ENCODE data around the gene ADAMTSL3. TPM values are rescaled to one million over a fixed set of nuclear protein-coding genes. Genes with fewer than 3 reads are reported as not detected.
"Not testable (repeated sequence)": the region's sequence is repeated elsewhere in the genome, so short reads cannot be mapped to it uniquely, and the experiment has no call there.

Gene ADAMTSL3
- total RNA-seq, 2 donors from 2014 or later: 1.6 to 8.7 TPM

GRCh38 chr15:83927704-83928391 is 273.9 kb downstream of the ADAMTSL3 start:
- intact Hi-C loops (cut with DNase I, micrococcal nuclease): no loop called here
- ATAC-seq (no peak), DNase-seq (no peak)

DNA sequence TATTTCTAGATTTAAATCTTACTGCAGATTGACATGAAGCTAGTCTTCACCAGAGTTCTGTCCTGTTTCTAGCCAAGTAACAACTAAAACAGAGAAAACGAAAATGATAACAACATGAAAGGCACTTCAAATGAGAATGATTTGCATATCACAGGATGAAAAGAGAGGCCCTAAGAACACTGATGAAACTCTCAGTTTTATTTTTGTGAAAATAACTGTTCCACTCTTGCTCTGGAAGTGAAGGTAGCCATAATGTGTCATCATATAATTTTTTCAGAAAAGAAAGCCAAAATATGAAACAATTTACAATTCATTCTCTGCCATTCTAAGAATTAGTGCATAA is 274.4 kb downstream of the ADAMTSL3 start:
- intact Hi-C loops (cut with DNase I, micrococcal nuclease): no loop called here
- no peak for DNase-seq
- no peak for ATAC-seq

- DNase-seq (no peak), ATAC-seq (no peak)
- intact Hi-C loops (cut with DNase I, micrococcal nuclease): no loop called here
Observed at GRCh38 chr15:83928878-83929418, 275.0 kb downstream of the ADAMTSL3 start.

DNA sequence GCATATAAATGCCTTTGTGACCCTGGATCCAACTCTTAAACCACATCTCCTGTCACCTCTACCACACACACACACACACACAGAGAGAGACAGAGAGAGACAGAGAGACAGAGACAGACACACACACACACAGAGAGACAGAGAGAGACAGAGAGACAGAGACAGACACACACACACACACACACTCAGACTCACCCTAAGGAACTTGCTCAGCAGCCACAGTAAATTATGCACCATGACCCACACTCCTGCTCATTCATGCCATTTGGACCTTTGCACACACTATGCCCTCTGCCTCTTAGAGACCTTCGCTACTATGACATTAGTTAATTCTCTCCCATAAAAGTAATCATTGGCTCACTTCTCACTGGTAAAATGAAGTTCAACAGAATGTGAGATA is 275.7 kb downstream of the ADAMTSL3 start:
- intact Hi-C loops (cut with DNase I, micrococcal nuclease): no loop called here
- DNase-seq (no peak), ATAC-seq (no peak)

DNA sequence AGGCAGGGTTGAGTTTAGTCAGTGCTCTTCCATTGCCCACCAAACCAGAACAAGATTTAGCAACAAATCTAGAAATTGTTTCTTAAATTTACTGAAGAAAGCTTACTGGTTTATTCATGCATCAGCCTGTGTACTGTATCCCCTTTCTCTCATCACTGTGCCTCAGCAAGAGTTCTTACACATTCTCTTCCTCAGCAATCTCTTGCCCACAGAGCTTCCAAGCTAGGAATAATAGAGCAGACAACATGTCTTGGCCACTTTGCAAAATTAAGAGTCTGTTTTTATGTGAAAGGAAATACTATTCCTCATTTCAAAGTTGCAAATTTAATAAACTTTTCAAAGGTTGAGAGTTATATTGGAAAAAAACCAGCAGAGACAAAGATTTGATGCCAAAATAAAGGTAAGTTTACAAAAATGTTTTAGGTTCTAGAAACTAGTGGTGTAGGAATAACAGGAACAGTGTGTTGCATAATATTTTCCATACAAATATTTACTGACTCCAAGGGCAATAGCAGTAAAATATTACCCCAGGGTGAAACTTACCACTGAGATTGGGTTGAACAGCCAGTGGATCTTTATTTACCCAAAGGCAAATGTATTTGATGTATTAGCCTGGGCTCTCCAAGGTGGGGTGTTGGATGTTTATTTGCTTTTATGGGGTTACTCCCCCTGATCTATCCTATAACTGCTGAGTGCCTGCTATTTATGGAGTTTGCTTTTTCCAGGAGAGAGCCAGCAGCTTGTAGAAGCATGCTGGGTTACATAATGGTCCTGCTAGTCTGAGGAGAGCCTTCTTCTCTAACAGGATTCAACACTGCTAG is 276.7 kb downstream of the ADAMTSL3 start:
- intact Hi-C loops (cut with DNase I, micrococcal nuclease): no loop called here
- ATAC-seq (no peak), DNase-seq (no peak)

GRCh38 chr15:83935774-83936173 is 281.9 kb downstream of the ADAMTSL3 start:
- intact Hi-C loops (cut with DNase I, micrococcal nuclease): no loop called here
- ATAC-seq: no peak

DNA sequence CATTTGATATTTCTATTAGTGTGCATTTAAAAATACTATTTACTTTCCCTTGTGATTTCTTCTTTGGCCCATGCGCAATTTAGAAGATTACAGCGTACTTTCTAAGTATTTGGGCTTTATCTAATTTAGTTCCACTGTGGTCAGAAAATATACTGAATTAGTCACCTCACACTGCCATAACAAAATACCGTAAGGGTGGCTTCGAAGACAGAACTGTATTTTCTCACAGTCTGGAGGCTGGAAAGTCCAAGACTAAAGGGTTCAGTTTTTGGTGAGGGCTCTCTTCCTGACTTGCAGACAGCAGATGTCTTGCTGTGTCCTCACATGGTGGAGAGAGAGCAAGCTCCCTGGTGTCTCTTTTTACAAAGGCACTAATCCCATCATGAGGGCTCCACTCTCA is 286.2 kb downstream of the ADAMTSL3 start:
- no peak for DNase-seq
- intact Hi-C loops (cut with DNase I, micrococcal nuclease): no loop called here
- ATAC-seq: no peak

More at GRCh38 chr15:83935774-83936173, 281.9 kb downstream of the ADAMTSL3 start:
- no peak for DNase-seq

- ATAC-seq (no peak), DNase-seq (no peak)
- intact Hi-C loops (cut with DNase I, micrococcal nuclease): no loop called here
Observed at GRCh38 chr15:83943043-83943442, 289.1 kb downstream of the ADAMTSL3 start.

DNA sequence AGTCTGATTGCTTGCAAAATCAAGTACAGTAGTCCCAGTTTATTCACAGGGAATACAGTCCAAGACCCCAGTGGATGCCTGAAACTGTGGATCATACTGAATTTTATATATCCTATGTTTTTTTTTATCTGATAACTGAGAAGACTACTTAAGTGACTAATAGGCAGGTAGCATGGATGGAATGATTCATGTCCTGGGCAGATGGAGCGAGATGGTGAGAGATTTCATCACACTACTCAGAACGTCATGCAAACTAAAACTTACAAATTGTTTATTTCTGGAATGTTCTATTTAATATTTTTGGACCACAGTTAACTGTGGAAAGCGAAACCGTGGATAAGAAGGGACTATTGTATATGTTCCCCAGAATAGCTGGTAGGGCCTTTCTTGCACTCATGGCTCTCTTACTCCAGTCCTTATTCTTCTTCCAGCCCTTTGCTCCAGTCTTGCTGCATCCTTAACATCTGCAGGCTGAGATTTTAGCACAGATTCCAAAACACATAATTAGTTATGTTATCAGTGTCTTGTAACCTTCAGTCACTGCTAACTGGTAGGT is 290.0 kb downstream of the ADAMTSL3 start:
- intact Hi-C loops (cut with DNase I, micrococcal nuclease): no loop called here
- ATAC-seq (no peak), DNase-seq (no peak)

DNA sequence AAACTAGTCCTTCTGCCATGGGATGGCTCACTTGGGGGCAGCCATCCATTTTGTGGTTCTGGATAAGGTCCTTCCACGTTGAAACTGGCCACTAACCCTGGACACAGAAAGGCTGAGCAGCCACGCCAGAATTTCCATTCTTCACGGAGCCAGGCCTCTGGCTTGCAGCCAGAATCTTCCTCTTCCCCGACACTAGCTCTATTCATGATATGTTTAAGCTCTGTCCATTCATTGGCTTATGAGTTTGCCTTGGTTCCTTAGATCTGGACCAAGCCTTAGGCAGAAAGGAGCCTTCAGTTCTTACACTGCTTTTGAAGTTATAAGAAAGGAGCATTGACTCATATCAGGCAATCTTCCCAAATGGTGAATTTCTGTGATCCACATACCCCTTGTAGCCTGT is 293.2 kb downstream of the ADAMTSL3 start:
- ATAC-seq: no peak
- intact Hi-C loops (cut with DNase I, micrococcal nuclease): no loop called here
- DNase-seq: no peak

- DNase-seq: no peak
- no peak for ATAC-seq
- intact Hi-C loops (cut with DNase I, micrococcal nuclease): no loop called here
Observed at GRCh38 chr15:83954506-83954905, 300.6 kb downstream of the ADAMTSL3 start.

DNA sequence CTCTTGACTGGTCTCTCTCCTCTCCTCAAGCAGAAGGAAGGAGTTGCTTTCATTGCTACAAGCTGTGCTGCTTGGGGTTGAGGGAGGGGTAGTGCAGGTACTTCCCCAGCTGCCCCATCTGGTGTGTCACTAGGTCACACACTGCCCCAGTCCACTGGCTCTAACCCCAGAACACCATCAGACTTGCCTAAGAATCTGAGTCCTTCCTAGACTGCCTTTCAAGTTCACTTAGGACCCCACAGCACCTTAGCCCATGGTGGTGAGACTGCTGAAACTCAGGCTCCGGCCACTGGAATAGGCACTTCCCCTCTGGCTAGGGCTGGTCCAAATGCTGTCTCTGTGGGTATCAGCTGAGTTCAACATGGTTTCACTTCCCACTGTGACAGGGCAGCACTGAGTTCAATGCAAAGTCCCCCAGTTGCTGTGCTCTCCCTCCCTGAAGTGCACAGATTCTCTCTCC is 301.9 kb downstream of the ADAMTSL3 start:
- intact Hi-C loops (cut with DNase I, micrococcal nuclease): no loop called here
- ATAC-seq: no peak
- DNase-seq: no peak

DNA sequence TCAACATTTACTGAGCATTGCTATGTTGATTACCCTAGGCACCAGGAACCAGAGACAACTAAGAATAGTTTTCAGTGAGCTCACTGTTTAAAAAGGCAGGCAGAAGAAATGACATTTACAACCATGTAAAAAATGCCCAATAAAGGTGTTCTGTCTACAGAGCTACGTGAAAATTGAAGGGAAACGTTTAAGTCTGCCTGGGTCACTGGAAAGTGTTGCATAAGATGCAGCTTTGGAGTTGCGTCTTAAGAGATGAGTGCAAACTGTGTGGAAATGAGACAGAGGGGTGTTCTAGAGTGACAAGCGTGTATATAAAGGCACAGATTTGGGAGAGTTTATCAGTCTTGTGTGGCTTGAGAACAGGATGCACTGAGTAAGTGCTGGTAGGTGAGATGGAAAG is 303.0 kb downstream of the ADAMTSL3 start:
- ATAC-seq (no peak), DNase-seq (no peak)
- intact Hi-C loops (cut with DNase I, micrococcal nuclease): no loop called here

- intact Hi-C loops (cut with DNase I, micrococcal nuclease): no loop called here
- ATAC-seq: no peak
- DNase-seq: no peak
Observed at GRCh38 chr15:83959477-83959876, 305.6 kb downstream of the ADAMTSL3 start.

DNA sequence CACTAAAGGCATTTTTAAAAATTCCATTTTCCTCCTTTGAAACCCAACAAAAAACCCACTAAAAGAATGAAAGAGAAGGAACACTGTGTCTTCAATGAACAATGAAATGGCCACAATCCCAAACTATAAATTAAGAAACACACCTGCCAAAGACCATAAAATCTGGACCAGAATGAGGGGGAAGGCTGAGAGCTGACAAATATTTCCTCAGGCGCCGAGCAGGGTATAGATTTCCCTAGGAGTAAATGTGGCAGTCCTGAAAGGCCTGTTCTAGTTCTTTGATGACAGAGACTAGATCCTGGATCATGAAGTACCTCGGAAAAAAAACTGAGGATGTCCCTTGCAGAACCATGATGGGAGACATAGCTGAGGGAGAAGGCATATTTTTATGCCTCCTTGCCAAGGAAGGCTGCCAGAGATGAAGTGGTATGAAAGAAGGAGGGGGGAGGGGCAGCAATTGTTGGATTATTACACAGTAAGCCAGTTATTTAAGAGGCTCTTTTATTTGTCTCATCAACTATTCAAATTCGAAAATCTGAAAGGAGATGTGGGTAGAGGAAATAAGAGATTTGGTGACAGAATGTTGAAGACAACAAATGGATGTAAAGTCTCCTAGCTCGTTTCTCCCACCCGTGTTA is 306.4 kb downstream of the ADAMTSL3 start:
- DNase-seq (no peak), ATAC-seq (no peak)
- intact Hi-C loops (cut with DNase I, micrococcal nuclease): no loop called here

GRCh38 chr15:83961311-83961710 is 307.4 kb downstream of the ADAMTSL3 start:
- intact Hi-C loops (cut with DNase I, micrococcal nuclease): no loop called here
- DNase-seq (no peak), ATAC-seq (no peak)

- ATAC-seq; intact Hi-C loops (cut with DNase I, micrococcal nuclease); DNase-seq: not testable (repeated sequence)
Observed at GRCh38 chr15:83964967-83965366, 311.0 kb downstream of the ADAMTSL3 start.

DNA sequence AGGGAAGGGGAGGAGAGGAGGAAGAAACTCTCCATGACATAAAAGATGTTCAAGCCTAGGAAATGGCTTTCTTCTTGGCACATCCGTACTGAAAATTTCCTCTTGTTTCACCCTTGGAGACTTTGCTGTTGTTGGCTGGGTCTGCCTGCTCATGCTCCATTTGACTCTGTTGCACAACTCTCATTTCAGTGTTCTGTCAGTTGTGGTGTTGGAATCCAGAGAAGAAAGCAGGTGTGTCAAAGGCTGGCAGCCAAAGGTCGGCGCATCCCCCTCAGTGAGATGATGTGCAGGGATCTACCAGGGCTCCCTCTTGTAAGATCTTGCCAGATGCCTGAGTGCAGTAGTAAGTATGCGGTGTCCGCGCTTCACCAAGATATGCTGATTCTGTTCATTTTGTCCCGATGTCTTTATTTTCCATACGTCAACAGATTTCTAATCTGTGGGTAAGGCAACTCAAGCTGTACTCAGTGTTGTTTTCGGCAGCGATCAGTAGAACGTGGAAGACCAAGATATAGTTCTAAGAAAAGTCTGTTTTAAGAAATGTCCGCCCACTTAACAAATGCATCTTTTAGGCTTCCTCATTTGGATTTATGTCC is 316.5 kb downstream of the ADAMTSL3 start:
- intact Hi-C loops (cut with DNase I, micrococcal nuclease): no loop called here
- ATAC-seq (no peak), DNase-seq (no peak)

- DNase-seq (no peak), ATAC-seq (no peak)
- intact Hi-C loops (cut with DNase I, micrococcal nuclease): no loop called here
Observed at GRCh38 chr15:83971992-83972391, 318.1 kb downstream of the ADAMTSL3 start.
